ENCODE data around the gene NIP7.

The NIP7 gene

GRCh38 chr16:69311533-69312387 is 27.8 kb upstream of the NIP7 start:
- FAIRE-seq (no peak), DNase-seq (ENCODE audit: insufficient read length, low spot score) (peak; percentile 50)
- no peak for TF ChIP-seq POLR2A (IDR thresholded peaks at IDR 0.05; ENCODE audit: low read depth, low read length)

DNA sequence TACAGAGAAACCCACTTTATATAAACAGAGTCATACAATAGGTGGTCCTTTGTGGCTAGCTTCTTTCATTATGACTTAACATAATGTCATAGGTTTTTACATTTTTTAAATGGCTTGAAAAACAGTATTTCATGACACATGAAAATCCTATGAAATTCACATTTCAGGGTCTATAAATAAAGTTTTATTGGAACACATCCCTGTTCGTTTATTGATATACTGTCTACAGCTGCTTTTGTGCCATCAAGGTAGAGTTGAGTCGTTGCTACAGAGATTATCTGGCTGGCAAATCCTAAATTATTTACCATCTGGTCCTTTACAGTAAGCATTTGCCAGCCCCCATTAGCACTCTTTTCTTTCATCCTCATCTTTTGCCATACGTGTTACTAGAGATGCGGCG is 26.1 kb upstream of the NIP7 start:
- TF ChIP-seq POLR2A (IDR thresholded peaks at IDR 0.05; ENCODE audit: low read depth, low read length), result no peak
- FAIRE-seq (no peak), DNase-seq (ENCODE audit: insufficient read length, low spot score) (no peak)

GRCh38 chr16:69314534-69314933 is 25.0 kb upstream of the NIP7 start:
- FAIRE-seq (no peak), DNase-seq (ENCODE audit: insufficient read length, low spot score) (no peak)
- no peak for TF ChIP-seq POLR2A (IDR thresholded peaks at IDR 0.05; ENCODE audit: low read depth, low read length)

GRCh38 chr16:69315486-69316311 is 23.9 kb upstream of the NIP7 start:
- TF ChIP-seq POLR2A (IDR thresholded peaks at IDR 0.05; ENCODE audit: low read depth, low read length), result no peak
- FAIRE-seq, result no peak
- no peak for DNase-seq (ENCODE audit: insufficient read length, low spot score)

DNA sequence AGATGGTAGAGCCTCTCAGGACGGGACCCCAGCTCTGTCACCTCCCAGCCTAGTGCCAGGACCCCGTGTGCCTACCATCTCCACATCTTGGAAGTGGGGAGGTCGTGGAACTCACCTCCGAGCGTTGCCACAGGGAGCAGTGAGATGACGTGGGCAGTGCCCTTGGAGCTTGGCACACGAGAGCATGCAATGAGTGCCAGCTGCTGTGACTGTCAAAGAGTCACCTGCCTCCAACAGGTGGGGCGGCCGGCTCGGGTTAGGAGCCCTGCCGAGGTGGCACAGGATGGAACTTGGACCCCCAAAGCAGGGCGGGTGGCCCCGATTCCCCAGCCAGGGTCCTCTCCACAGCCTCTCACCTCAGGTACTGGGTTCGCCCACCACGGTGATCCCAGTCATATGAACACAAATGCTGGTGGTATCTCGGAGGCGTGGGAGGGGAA is 23.0 kb upstream of the NIP7 start:
- no peak for DNase-seq (ENCODE audit: insufficient read length, low spot score)
- no peak for TF ChIP-seq POLR2A (IDR thresholded peaks at IDR 0.05; ENCODE audit: low read depth, low read length)
- no peak for FAIRE-seq

- no peak for DNase-seq (ENCODE audit: insufficient read length, low spot score)
- no peak for FAIRE-seq
Observed at GRCh38 chr16:69318177-69318910, 21.2 kb upstream of the NIP7 start.

GRCh38 chr16:69318911-69319289 is 20.7 kb upstream of the NIP7 start:
- FAIRE-seq, result no peak
- TF ChIP-seq POLR2A (IDR thresholded peaks at IDR 0.05; ENCODE audit: low read depth, low read length), result no peak
- DNase-seq (ENCODE audit: insufficient read length, low spot score), result no peak

More at GRCh38 chr16:69318177-69318910, 21.2 kb upstream of the NIP7 start:
- TF ChIP-seq POLR2A (IDR thresholded peaks at IDR 0.05; ENCODE audit: low read depth, low read length), result no peak

GRCh38 chr16:69319381-69319780 is 20.2 kb upstream of the NIP7 start:
- DNase-seq (ENCODE audit: insufficient read length, low spot score), result no peak
- TF ChIP-seq POLR2A (IDR thresholded peaks at IDR 0.05; ENCODE audit: low read depth, low read length), result no peak
- FAIRE-seq, result no peak

GRCh38 chr16:69319826-69320739 is 19.5 kb upstream of the NIP7 start:
- DNase-seq (ENCODE audit: insufficient read length, low spot score) (no peak), FAIRE-seq (no peak)
- TF ChIP-seq POLR2A (IDR thresholded peaks at IDR 0.05; ENCODE audit: low read depth, low read length), result no peak

GRCh38 chr16:69320740-69321073 is 18.9 kb upstream of the NIP7 start:
- TF ChIP-seq POLR2A (IDR thresholded peaks at IDR 0.05; ENCODE audit: low read depth, low read length), result no peak
- FAIRE-seq (no peak), DNase-seq (ENCODE audit: insufficient read length, low spot score) (no peak)

DNA sequence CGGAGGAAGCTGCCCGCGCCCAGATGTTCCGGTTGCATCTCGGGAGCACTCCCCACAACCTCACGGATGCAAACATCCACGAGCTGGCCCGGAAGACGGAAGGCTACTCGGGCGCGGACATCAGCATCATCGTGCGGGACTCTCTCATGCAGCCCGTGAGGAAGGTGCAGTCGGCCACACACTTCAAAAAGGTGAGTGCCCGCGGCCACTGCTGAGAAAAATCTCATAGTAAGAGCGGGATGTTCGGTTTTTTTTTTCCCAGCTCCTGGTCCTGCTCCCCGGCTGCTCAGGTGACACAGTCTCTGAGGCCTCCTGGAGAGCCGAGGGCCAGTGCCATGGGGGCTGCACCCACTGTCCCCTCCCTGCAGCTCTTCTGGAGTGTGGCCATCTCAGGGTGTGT is 18.5 kb upstream of the NIP7 start:
- TF ChIP-seq POLR2A (IDR thresholded peaks at IDR 0.05; ENCODE audit: low read depth, low read length), result no peak
- FAIRE-seq, result no peak
- no peak for DNase-seq (ENCODE audit: insufficient read length, low spot score)

GRCh38 chr16:69322343-69322742 is 17.2 kb upstream of the NIP7 start:
- no peak for FAIRE-seq
- TF ChIP-seq POLR2A (IDR thresholded peaks at IDR 0.05; ENCODE audit: low read depth, low read length), result no peak
- DNase-seq (ENCODE audit: insufficient read length, low spot score), result no peak

GRCh38 chr16:69323415-69323814 is 16.2 kb upstream of the NIP7 start:
- DNase-seq (ENCODE audit: insufficient read length, low spot score), result no peak
- FAIRE-seq, result no peak
- TF ChIP-seq POLR2A (IDR thresholded peaks at IDR 0.05; ENCODE audit: low read depth, low read length), result no peak
